Esophagus squamous epithelium (tissue), 5 donors: ENCODE measurements around the gene NACC1. TPM values are rescaled to one million over a fixed set of nuclear protein-coding genes. Genes with fewer than 3 reads are reported as not detected.
A peak's percentile ranks its signal among the peaks of the same experiment; 100 is the strongest.

Experiments used
- DNase-seq: peaks from one replicate; lab custom pipeline; 2025; lab: John Stamatoyannopoulos, UW
- H3K27ac ChIP-seq, 4 donors: fragments of 200-600 bp; sonication (generic); one replicate each; pipeline ENCODE4 v1.5.1; 2016 to 2019; ENCODE audit warnings: mild to moderate bottlenecking in 1 of 4
- H3K27me3 ChIP-seq, 4 donors: fragments of 200-600 bp; sonication (generic); 1 replicate in 3 of 4; 2 replicates in 1 of 4; pipeline versions ENCODE4 v1.5.1 to v1.6.0; 2017 to 2021; ENCODE audit warnings: antibody characterized with exemption in 1 of 4
- H3K36me3 ChIP-seq, 3 donors: fragments of 200-600 bp; sonication (generic); one replicate each; pipeline ENCODE4 v1.5.1; 2016 to 2019
- H3K4me1 ChIP-seq, 3 donors: fragments of 200-600 bp; sonication (generic); one replicate each; pipeline ENCODE4 v1.5.1; 2017 to 2019
- H3K4me3 ChIP-seq, 4 donors: fragments of 200-600 bp; sonication (generic); 1 replicate in 3 of 4; 2 replicates in 1 of 4; pipeline ENCODE4 v1.5.1; 2016 to 2019; ENCODE audit warnings: mild to moderate bottlenecking in 2 of 4, moderate library complexity in 1 of 4
- H3K9me3 ChIP-seq, 3 donors: fragments of 200-600 bp; sonication (generic); one replicate each; pipeline ENCODE4 v1.5.1; 2016 to 2019
- POLR2A ChIP-seq, 4 donors: fragments of 450-650 bp; IDR thresholded peaks; one replicate each; pipeline ENCODE4 v1.6.1; 2017; ENCODE audit warnings: antibody characterized with exemption in 4 of 4, mild to moderate bottlenecking in 4 of 4, moderate library complexity in 3 of 4
- WGBS, 2 donors: methylation state at CpG; one replicate each; pipeline ENCODE4 v1.1.5; 2018; 5-methylcytosine and 5-hydroxymethylcytosine counted together
- intact Hi-C: fragments of 100-400 bp; cut with DNase I; formaldehyde crosslinking; loops from one replicate; pipeline ENCODE4 v1.15.0; 2022
- total RNA-seq, 4 donors: library from RNA; depleted of rRNA; stranded (reverse); fragments of >200 nt; gene quantifications; one replicate each; pipeline ENCODE4 v1.1.0, GENCODE V29; 2016
- TF ChIP-seq, protein P1 (sequence below), 6 experiments: fragments of 450-650 bp in 4 of 6; fragments of 200-600 bp in 2 of 6; sonication (generic) in 2 of 6; IDR thresholded peaks; one replicate each; pipeline ENCODE4 v1.5.1; 2016 to 2019; ENCODE audit warnings: antibody characterized with exemption in 6 of 6, mild to moderate bottlenecking in 4 of 6, moderate library complexity in 4 of 6
- donor health status: DM: yes; HTN: yes; CAD: no.

The NACC1 gene
- total RNA-seq, 4 donors from 2014 or later, result 26.7 to 45.5 (median 37.1) TPM

- H3K27me3 ChIP-seq, result peaks cover 0 to 9% (median 0%) of the 10 kb centered on the region in 4 donors
- no peak for TF ChIP-seq POLR2A (IDR thresholded peaks at IDR 0.05)
- TF ChIP-seq, protein P1, sequence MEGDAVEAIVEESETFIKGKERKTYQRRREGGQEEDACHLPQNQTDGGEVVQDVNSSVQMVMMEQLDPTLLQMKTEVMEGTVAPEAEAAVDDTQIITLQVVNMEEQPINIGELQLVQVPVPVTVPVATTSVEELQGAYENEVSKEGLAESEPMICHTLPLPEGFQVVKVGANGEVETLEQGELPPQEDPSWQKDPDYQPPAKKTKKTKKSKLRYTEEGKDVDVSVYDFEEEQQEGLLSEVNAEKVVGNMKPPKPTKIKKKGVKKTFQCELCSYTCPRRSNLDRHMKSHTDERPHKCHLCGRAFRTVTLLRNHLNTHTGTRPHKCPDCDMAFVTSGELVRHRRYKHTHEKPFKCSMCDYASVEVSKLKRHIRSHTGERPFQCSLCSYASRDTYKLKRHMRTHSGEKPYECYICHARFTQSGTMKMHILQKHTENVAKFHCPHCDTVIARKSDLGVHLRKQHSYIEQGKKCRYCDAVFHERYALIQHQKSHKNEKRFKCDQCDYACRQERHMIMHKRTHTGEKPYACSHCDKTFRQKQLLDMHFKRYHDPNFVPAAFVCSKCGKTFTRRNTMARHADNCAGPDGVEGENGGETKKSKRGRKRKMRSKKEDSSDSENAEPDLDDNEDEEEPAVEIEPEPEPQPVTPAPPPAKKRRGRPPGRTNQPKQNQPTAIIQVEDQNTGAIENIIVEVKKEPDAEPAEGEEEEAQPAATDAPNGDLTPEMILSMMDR (IDR thresholded peaks at IDR 0.05), result peak; percentile 88 to 95 (median 94)
- H3K4me1 ChIP-seq, result peaks cover 34 to 97% (median 63%) of the 10 kb centered on the region in 3 donors
- 40 to 48% methylated on average over 4 to 5 of the region's 12 CpGs for WGBS, 2 donors
- no peak for DNase-seq
- intact Hi-C loops, result loop anchor here (5.0 kb wide), 1 partner anchor 111 kb away; no protein-coding TSS in a partner anchor
- peak overlapping the region; percentile 30 to 94 (median 88) for H3K27ac ChIP-seq
- H3K9me3 ChIP-seq, result no peaks in the 10 kb centered on the region
- no peak overlapping the region for H3K4me3 ChIP-seq
- peaks cover 0 to 69% (median 0%) of the 10 kb centered on the region in 3 donors for H3K36me3 ChIP-seq
Measured at GRCh38 chr19:13093407-13094105, 24.5 kb upstream of the NACC1 start.

- Histone ChIP-seq H3K27me3 (peaks cover 0 to 9% (median 0%) of the 10 kb centered on the region in 4 donors), H3K36me3 (peaks cover 0 to 63% (median 0%) of the 10 kb centered on the region in 3 donors), H3K4me3 (no peak overlapping the region), H3K4me1 (peaks cover 39 to 98% (median 67%) of the 10 kb centered on the region in 3 donors), H3K27ac (peak overlapping the region in 3 of 4 donors; percentile 85 to 94 (median 91)), H3K9me3 (no peaks in the 10 kb centered on the region)
- TF ChIP-seq, protein P1 (IDR thresholded peaks at IDR 0.05), result no peak
- no peak for TF ChIP-seq POLR2A (IDR thresholded peaks at IDR 0.05)
- intact Hi-C loops, result loop anchor here (5.0 kb wide), 1 partner anchor 112 kb away; no protein-coding TSS in a partner anchor
- no peak for DNase-seq
- WGBS, 2 donors, result no CpG with 5 or more reads among the region's 5 CpGs
Measured at GRCh38 chr19:13094106-13094504, 24.0 kb upstream of the NACC1 start.

DNA sequence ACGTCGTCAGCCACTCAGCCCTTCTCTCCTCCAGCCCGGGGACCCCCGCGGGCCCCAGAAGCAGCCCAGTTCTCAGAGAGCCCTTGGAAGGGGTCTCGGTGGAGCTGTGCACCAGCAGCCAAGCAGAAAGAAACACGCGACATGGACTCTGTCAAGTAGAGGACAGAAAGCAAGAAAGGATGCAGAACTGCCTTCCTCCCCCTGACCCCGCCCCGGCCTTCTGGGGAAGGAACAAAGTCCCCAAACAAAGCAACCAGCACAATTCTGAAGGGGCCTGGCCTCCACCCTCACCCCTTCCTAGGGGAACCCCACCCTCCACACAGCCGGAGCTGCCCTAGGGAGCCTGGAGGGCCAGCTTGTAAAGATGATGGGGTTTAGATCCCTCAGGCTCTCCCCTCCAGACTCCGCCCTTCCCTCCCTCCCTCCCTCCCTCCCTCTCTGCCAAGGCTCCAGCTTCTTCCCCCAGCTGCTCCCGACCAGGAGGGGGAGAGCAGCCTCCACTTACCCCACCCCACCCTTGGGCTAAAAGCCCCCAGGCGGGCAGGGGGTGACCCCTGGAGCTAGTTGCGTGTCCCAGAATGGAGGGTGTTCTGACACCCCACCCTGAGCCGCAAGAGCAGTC is 23.2 kb upstream of the NACC1 start:
- WGBS, 2 donors, result 65 to 68% methylated on average over 10 to 14 of the region's 16 CpGs
- H3K27me3 ChIP-seq, result peaks cover 0 to 9% (median 0%) of the 10 kb centered on the region in 4 donors
- DNase-seq, result no peak
- TF ChIP-seq, protein P1 (IDR thresholded peaks at IDR 0.05), result no peak
- no peak for TF ChIP-seq POLR2A (IDR thresholded peaks at IDR 0.05)
- peaks cover 0 to 56% (median 0%) of the 10 kb centered on the region in 3 donors for H3K36me3 ChIP-seq
- H3K27ac ChIP-seq, result peak overlapping the region in 3 of 4 donors; percentile 85 to 94 (median 91)
- H3K4me1 ChIP-seq, result peaks cover 41 to 98% (median 67%) of the 10 kb centered on the region in 3 donors
- intact Hi-C loops, result loop anchor here (5.0 kb wide), 1 partner anchor 113 kb away; no protein-coding TSS in a partner anchor
- no peaks in the 10 kb centered on the region for H3K9me3 ChIP-seq
- H3K4me3 ChIP-seq, result peak overlapping the region in 2 of 4 donors; percentile 23 to 47

DNA sequence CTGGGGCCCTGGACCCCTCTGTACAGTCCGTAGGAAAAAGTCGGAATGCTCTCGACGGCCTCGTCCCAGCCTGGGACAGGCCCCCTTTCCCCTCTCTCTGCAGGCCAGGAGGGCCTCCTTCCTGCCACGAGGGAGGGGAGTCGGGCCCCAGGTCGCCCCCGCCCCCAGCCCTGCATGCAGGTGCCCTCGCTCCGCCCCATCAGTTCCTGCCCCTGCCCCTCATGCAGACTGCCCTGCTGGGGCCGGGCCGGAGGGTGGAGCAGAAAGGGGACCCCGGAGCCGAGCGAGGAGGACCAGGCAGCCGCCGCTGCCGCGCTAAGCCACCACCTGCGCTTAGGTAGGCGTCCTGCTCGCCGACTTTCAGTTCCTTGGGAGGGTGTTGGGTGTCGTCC is 22.7 kb upstream of the NACC1 start:
- Histone ChIP-seq H3K4me1 (peaks cover 41 to 98% (median 66%) of the 10 kb centered on the region in 3 donors), H3K9me3 (no peaks in the 10 kb centered on the region), H3K36me3 (peaks cover 0 to 51% (median 0%) of the 10 kb centered on the region in 3 donors), H3K27me3 (peaks cover 0 to 9% (median 0%) of the 10 kb centered on the region in 4 donors), H3K4me3 (peak overlapping the region in 3 of 4 donors; percentile 19 to 47 (median 23)), H3K27ac (peak overlapping the region in 3 of 4 donors; percentile 85 to 94 (median 91))
- no peak for TF ChIP-seq POLR2A (IDR thresholded peaks at IDR 0.05)
- TF ChIP-seq, protein P1 (IDR thresholded peaks at IDR 0.05), result no peak
- intact Hi-C loops, result no loop called here
- WGBS, 2 donors, result 66 to 70% methylated on average over 7 to 10 of the region's 25 CpGs
- no peak for DNase-seq
